Mesendoderm (in vitro differentiated cells): ENCODE results near the gene TMEM198.

ENCODE experiments used
- DNase-seq: peaks from one replicate; pipeline ENCODE4 v3.0.0; 2013
- H2AK5ac ChIP-seq: 2 replicates; pipeline ENCODE4 v1.6.1; 2013; ENCODE audit warnings: low read length, inconsistent platforms
- H2BK120ac ChIP-seq: 2 replicates; pipeline ENCODE4 v1.6.1; 2013; ENCODE audit warnings: low read depth, mild to moderate bottlenecking, low read length, moderate library complexity, mixed read lengths
- H2BK15ac ChIP-seq: replicated peaks from 2 replicates; pipeline ENCODE4 v1.6.1; 2013; ENCODE audit warnings: low read depth, mild to moderate bottlenecking, moderate library complexity
- H2BK5ac ChIP-seq: 2 replicates; pipeline ENCODE4 v1.6.1; 2013; ENCODE audit warnings: low read length, inconsistent platforms
- H3K18ac ChIP-seq: 2 replicates; pipeline ENCODE4 v1.6.1; 2013; ENCODE audit warnings: mild to moderate bottlenecking, low read length, mixed read lengths
- H3K23ac ChIP-seq: one replicate; pipeline ENCODE4 v1.6.1; 2013; ENCODE audit warnings: low read length
- H3K27ac ChIP-seq: 2 replicates; pipeline ENCODE4 v1.5.1; 2013; ENCODE audit warnings: low read depth, mild to moderate bottlenecking, inconsistent platforms, low read length, moderate library complexity
- H3K27me3 ChIP-seq: 2 replicates; pipeline ENCODE4 v1.6.1; 2013; ENCODE audit warnings: low read length, control low read depth, mild to moderate bottlenecking, inconsistent platforms; ENCODE audit not compliant: insufficient read depth, poor library complexity
- H3K36me3 ChIP-seq: 2 replicates; pipeline ENCODE4 v1.6.1; 2013; ENCODE audit warnings: low read length, inconsistent platforms; ENCODE audit not compliant: control insufficient read depth, insufficient read depth
- H3K4ac ChIP-seq: one replicate; pipeline ENCODE4 v1.6.1; 2013; ENCODE audit warnings: low read depth, mild to moderate bottlenecking, low read length, moderate library complexity
- H3K4me1 ChIP-seq: 2 replicates; pipeline ENCODE4 v1.6.1; 2013; ENCODE audit warnings: low read depth, low read length, inconsistent platforms; ENCODE audit not compliant: control insufficient read depth
- H3K4me2 ChIP-seq: 2 replicates; pipeline ENCODE4 v1.6.1; 2013; ENCODE audit warnings: low read length
- H3K4me3 ChIP-seq: 2 replicates; pipeline ENCODE4 v1.5.1; 2013; ENCODE audit warnings: mild to moderate bottlenecking, low read length
- H3K56ac ChIP-seq: one replicate; pipeline ENCODE4 v1.6.1; 2013; ENCODE audit warnings: low read length
- H3K79me1 ChIP-seq: 2 replicates; pipeline ENCODE4 v1.6.1; 2013; ENCODE audit warnings: low read length, inconsistent platforms
- H3K79me2 ChIP-seq: 2 replicates; pipeline ENCODE4 v1.6.1; 2013; ENCODE audit warnings: mild to moderate bottlenecking, low read length; ENCODE audit not compliant: control insufficient read depth, insufficient read depth
- H3K9ac ChIP-seq: 2 replicates; pipeline ENCODE4 v1.6.1; 2013; ENCODE audit warnings: low read length, inconsistent platforms
- H4K5ac ChIP-seq: one replicate; pipeline ENCODE4 v1.6.1; 2013; ENCODE audit warnings: low read length
- H4K8ac ChIP-seq: one replicate; pipeline ENCODE4 v1.6.1; 2013; ENCODE audit warnings: low read depth, mild to moderate bottlenecking, control low read depth, low read length, moderate library complexity
- WGBS: extraction: QIAGEN DNeasy Blood & Tissue Kit; methylation state at CpG from one replicate; pipeline ENCODE4 v1.1.7; 2013; ENCODE audit warnings: low lambda C conversion rate, missing lambda C conversion rate; ENCODE audit not compliant: insufficient coverage; ENCODE audit errors: extremely low coverage; 5-methylcytosine and 5-hydroxymethylcytosine counted together

TMEM198 gene

DNA sequence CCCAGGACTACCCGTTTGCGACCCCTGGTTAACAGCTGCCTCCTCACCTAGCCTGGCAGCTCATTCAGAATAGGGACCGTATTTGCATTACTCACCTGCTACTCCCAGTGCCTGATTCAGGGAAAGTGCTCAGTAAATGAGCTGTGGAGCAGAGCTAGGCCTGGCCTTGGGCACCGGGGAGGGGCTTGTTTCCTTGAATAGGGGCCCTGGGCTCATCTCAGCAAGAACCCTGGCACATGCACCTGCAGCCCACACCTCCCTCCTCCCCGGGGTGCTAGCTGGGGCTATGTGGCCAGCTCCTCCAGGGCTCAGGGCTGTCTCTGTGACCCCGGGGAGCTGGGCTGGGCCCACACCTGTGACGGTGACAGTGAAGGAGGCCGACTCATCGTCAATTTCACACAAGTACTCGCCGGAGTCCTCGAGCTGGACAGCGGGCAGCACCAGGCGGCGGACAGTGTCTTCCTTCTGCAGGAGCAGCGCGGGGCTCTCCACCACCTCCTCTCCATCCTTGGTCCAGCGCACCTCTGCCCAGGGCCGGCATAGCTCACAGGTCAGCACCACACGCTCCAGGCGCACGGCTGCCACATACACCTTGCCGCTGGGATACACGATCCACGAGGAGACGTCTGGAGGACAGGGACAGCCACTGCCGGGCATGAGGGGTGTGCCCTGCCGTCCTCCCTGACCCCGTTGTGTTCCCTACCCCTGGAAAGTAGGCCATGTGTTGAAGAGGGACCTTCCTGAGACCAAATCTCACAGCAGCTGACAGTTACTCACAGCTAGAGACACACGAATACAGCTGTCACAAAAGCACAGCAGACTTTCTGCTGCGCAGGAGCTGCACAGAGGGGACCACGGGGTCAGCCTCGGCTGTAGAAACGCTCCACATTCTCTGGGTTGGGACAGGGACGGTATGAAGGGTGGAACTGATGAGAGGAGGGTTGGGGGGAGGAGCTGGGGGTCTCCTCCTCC is 18.5 kb downstream of the TMEM198 start:
- peaks cover 12% of the 10 kb centered on the region for H3K4me1 ChIP-seq
- H3K9ac ChIP-seq, result no peak overlapping the region
- no peaks in the 10 kb centered on the region for H3K79me2 ChIP-seq
- DNase-seq, result no peak
- H3K4me2 ChIP-seq, result no peak overlapping the region
- H3K36me3 ChIP-seq, result no peaks in the 10 kb centered on the region
- H2BK120ac ChIP-seq, result no peak overlapping the region
- H4K8ac ChIP-seq, result no peak overlapping the region
- H3K18ac ChIP-seq, result no peak overlapping the region
- no CpG with 5 or more reads among the region's 35 CpGs for WGBS
- H3K56ac ChIP-seq, result peak overlapping the region; percentile 22
- H3K27ac ChIP-seq, result peak overlapping the region; percentile 53
- no peak overlapping the region for H3K4me3 ChIP-seq
- H2BK15ac ChIP-seq, result no peak overlapping the region
- H3K27me3 ChIP-seq, result no peaks in the 10 kb centered on the region
- H3K23ac ChIP-seq, result peak overlapping the region; percentile 6
- H2BK5ac ChIP-seq, result no peak overlapping the region
- no peak overlapping the region for H3K4ac ChIP-seq
- no peak overlapping the region for H4K5ac ChIP-seq
- no peaks in the 10 kb centered on the region for H3K79me1 ChIP-seq
- H2AK5ac ChIP-seq, result no peak overlapping the region

DNA sequence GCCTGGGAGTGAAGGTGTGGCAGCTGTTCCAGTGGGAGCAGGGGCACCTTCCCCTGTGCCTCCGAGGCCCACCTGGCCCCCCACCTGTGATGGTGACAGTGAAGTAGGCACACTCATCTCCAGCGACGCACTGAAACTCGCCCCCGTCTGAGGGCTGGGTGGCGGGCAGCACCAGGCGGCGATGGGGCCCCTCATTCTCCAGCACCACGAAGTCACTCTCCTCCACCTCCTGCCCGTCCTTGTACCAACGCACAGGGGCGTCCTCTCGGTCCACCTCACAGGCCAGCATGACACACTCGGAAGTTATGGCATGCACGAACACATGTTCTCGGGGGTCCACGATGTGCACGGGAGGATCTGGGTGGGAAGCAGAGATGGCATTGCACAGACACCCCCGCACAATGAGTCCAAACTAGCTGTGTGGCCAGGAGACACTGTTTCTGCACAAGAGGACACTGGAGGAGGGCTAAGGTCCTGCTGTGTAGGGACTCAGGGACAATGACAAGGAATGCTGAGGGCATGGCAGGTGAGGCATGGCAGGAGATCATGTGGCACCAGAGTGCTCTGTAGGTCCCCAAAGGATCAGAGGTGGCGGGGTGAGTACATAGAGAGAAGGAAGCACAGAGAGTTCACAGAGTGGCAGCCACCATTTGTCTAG is 19.6 kb downstream of the TMEM198 start:
- H4K8ac ChIP-seq, result no peak overlapping the region

DNA sequence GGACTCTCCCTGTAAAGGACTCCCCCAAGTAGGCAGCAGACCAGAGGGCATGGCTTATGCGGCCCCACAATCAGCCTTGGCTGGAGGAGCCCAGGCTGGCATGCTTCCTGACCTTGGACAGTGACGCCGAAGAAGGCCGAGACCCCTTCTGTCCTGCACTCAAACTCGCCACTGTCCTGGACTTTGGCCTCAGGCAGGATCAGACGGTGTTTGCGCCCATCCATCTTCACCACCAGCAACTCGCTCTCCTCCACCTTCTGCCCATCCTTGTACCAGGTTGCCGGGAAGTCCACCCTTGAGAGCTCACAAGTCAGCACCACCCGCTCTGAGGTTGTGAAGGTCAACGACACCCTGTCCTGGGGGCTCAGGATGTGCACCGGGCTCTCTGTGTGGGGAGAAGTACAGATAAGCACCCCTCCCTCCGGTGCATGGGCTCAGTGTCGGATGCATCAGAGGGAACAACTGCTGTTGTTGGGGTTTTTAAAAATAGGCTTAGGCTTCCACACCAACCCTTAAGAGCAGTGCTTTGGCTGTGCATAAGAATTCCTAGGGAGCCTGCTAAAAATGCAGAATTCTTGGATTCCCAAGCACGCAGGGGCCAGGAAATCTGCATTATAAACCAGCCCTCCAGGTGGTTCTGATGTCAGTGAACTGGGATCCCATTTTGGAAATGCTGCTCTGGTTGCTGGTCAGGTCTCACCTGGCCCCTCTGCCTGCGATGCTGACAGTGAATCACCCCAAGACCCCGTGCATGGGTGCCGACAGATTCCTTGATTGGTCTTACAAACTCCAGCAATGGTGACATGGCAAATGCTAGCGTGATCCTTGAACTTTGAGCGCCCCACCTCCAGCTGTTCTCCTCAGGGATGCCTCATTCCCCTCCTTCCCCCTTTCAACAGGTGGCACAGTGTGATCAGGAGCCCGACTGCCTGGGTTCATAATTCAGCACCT is 21.6 kb downstream of the TMEM198 start:
- H2BK5ac ChIP-seq, result peak overlapping the region; percentile 62
- H3K79me1 ChIP-seq, result no peaks in the 10 kb centered on the region
- H3K27me3 ChIP-seq, result no peaks in the 10 kb centered on the region
- peak overlapping the region; percentile 71 for H3K56ac ChIP-seq
- peak overlapping the region; percentile 18 for H3K27ac ChIP-seq
- no peak overlapping the region for H4K8ac ChIP-seq
- H2AK5ac ChIP-seq, result no peak overlapping the region
- H3K23ac ChIP-seq, result peak overlapping the region; percentile 92
- no CpG with 5 or more reads among the region's 21 CpGs for WGBS
- H2BK15ac ChIP-seq, result no peak overlapping the region
- no peak overlapping the region for H4K5ac ChIP-seq
- H3K9ac ChIP-seq, result peak overlapping the region; percentile 2
- no peak overlapping the region for H3K4me3 ChIP-seq
- H3K79me2 ChIP-seq, result peaks cover 2% of the 10 kb centered on the region
- H3K4me2 ChIP-seq, result no peak overlapping the region
- H3K4ac ChIP-seq, result no peak overlapping the region
- DNase-seq, result peak; percentile 88
- H3K36me3 ChIP-seq, result no peaks in the 10 kb centered on the region
- no peak overlapping the region for H2BK120ac ChIP-seq
- H3K18ac ChIP-seq, result no peak overlapping the region
- peaks cover 12% of the 10 kb centered on the region for H3K4me1 ChIP-seq

More for the DNA sequence above, 19.6 kb downstream of the TMEM198 start:
- no peaks in the 10 kb centered on the region for H3K27me3 ChIP-seq
- H3K4me1 ChIP-seq, result peaks cover 12% of the 10 kb centered on the region
- no peak overlapping the region for H2BK120ac ChIP-seq
- H3K56ac ChIP-seq, result no peak overlapping the region
- H3K79me1 ChIP-seq, result no peaks in the 10 kb centered on the region
- WGBS, result no CpG with 5 or more reads among the region's 20 CpGs
- H3K79me2 ChIP-seq, result no peaks in the 10 kb centered on the region
- no peak overlapping the region for H3K9ac ChIP-seq
- H3K4me2 ChIP-seq, result no peak overlapping the region
- H2BK5ac ChIP-seq, result no peak overlapping the region
- no peak overlapping the region for H3K18ac ChIP-seq
- no peak overlapping the region for H3K27ac ChIP-seq
- H3K4ac ChIP-seq, result no peak overlapping the region
- H4K5ac ChIP-seq, result no peak overlapping the region
- no peak for DNase-seq
- H3K36me3 ChIP-seq, result no peaks in the 10 kb centered on the region
- H2AK5ac ChIP-seq, result no peak overlapping the region
- no peak overlapping the region for H2BK15ac ChIP-seq
- no peak overlapping the region for H3K4me3 ChIP-seq
- H3K23ac ChIP-seq, result no peak overlapping the region

DNA sequence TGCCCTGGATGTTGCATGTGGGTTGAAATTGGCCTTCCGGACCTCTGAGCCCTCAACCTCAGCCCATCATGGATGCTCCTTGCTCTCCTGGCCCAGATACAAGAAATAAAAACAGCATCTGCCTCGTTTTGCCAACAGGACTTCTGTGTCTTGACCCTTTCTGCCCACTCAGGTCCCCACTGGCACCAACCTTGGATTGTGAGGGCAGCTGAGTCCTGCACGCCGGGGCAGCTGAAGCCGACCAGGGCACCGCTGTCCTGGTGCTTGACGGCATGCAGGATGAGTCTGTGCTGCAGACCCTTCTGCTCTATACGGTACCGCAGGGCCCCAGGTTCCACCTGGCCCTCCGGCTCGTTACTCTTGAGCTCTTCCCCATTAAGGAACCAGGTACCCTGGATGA is 22.8 kb downstream of the TMEM198 start:
- no peak overlapping the region for H3K56ac ChIP-seq
- no peaks in the 10 kb centered on the region for H3K36me3 ChIP-seq
- no peak overlapping the region for H2BK15ac ChIP-seq

DNA sequence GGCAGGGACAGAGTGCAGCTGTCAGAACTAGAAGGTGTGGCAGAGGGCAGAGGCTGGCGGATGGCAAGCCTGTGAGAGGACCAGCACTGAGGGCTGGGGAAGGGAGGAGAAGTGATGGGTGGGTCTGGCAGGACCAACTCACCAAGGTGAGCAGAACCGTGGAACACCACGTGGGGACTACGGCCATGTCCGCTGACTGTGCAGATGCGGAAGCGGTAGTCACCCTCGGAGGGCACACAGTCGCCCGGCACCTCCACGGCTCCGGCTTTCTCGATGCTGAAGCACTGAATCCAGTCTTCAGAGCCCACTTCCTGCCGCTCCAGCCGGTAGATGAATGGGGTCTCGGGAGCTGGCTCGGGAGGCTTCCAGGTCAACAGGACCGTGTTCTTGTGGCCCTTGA is 23.3 kb downstream of the TMEM198 start:
- no CpG with 5 or more reads among the region's 18 CpGs for WGBS
- no peak for DNase-seq
- H3K9ac ChIP-seq, result no peak overlapping the region

More for the DNA sequence above, 22.8 kb downstream of the TMEM198 start:
- no CpG with 5 or more reads among the region's 11 CpGs for WGBS
- no peak for DNase-seq
- Histone ChIP-seq H2AK5ac (no peak overlapping the region), H3K4ac (no peak overlapping the region), H3K27ac (no peak overlapping the region), H3K27me3 (no peaks in the 10 kb centered on the region), H3K4me2 (no peak overlapping the region), H3K4me1 (peaks cover 5% of the 10 kb centered on the region), H3K79me1 (no peaks in the 10 kb centered on the region), H2BK120ac (no peak overlapping the region), H2BK5ac (no peak overlapping the region), H3K9ac (no peak overlapping the region), H4K5ac (no peak overlapping the region), H3K18ac (no peak overlapping the region), H3K23ac (no peak overlapping the region), H3K79me2 (peaks cover 6% of the 10 kb centered on the region), H4K8ac (no peak overlapping the region), H3K4me3 (no peak overlapping the region)

More for the DNA sequence above, 23.3 kb downstream of the TMEM198 start:
- Histone ChIP-seq H3K4me2 (no peak overlapping the region), H3K56ac (peak overlapping the region; percentile 64), H3K27me3 (no peaks in the 10 kb centered on the region), H3K4me3 (no peak overlapping the region), H3K4ac (no peak overlapping the region), H3K27ac (no peak overlapping the region), H4K8ac (no peak overlapping the region), H2BK120ac (no peak overlapping the region), H4K5ac (no peak overlapping the region), H3K18ac (no peak overlapping the region), H3K36me3 (no peaks in the 10 kb centered on the region), H3K4me1 (peaks cover 4% of the 10 kb centered on the region), H3K79me2 (peaks cover 6% of the 10 kb centered on the region), H3K79me1 (no peaks in the 10 kb centered on the region), H2BK15ac (no peak overlapping the region), H2AK5ac (no peak overlapping the region), H2BK5ac (no peak overlapping the region), H3K23ac (no peak overlapping the region)
